ENCODE results near the gene CDHR3.
"Not testable (repeated sequence)": the region's sequence is repeated elsewhere in the genome, so short reads cannot be mapped to it uniquely, and the experiment has no call there.

The CDHR3 gene

GRCh38 chr7:105999256-105999655, 36.2 kb downstream of the CDHR3 start:
- no peak for DNase-seq (ENCODE audit: low spot score)

- no peak for DNase-seq (ENCODE audit: low spot score)
These were observed 38.1 kb downstream of the CDHR3 start for GRCh38 chr7:106001196-106001595.

GRCh38 chr7:106001886-106002285, 38.8 kb downstream of the CDHR3 start:
- DNase-seq (ENCODE audit: low spot score), result no peak

- DNase-seq (ENCODE audit: low spot score), result no peak
These were observed 40.5 kb downstream of the CDHR3 start for GRCh38 chr7:106003525-106004064.

GRCh38 chr7:106006906-106007305, 43.8 kb downstream of the CDHR3 start:
- DNase-seq (ENCODE audit: low spot score), result no peak

- DNase-seq (ENCODE audit: low spot score), result not testable (repeated sequence)
These were observed 44.7 kb downstream of the CDHR3 start for GRCh38 chr7:106007796-106008195.

GRCh38 chr7:106009503-106010226, 46.6 kb downstream of the CDHR3 start:
- peak; percentile 83 for DNase-seq (ENCODE audit: low spot score)

- DNase-seq (ENCODE audit: low spot score), result peak; percentile 24
These were observed 47.3 kb downstream of the CDHR3 start for GRCh38 chr7:106010331-106010730.

GRCh38 chr7:106010866-106011265, 47.8 kb downstream of the CDHR3 start:
- DNase-seq (ENCODE audit: low spot score), result no peak

- DNase-seq (ENCODE audit: low spot score), result no peak
These were observed 49.1 kb downstream of the CDHR3 start for GRCh38 chr7:106012184-106012583.

- no peak for DNase-seq (ENCODE audit: low spot score)
These were observed 49.9 kb downstream of the CDHR3 start for GRCh38 chr7:106012935-106013439.

- no peak for DNase-seq (ENCODE audit: low spot score)
These were observed 52.5 kb downstream of the CDHR3 start for GRCh38 chr7:106015381-106016218.

GRCh38 chr7:106016331-106016730, 53.3 kb downstream of the CDHR3 start:
- no peak for DNase-seq (ENCODE audit: low spot score)

GRCh38 chr7:106017657-106018056, 54.6 kb downstream of the CDHR3 start:
- DNase-seq (ENCODE audit: low spot score), result no peak

- no peak for DNase-seq (ENCODE audit: low spot score)
These were observed 55.8 kb downstream of the CDHR3 start for GRCh38 chr7:106018566-106019469.

- no peak for DNase-seq (ENCODE audit: low spot score)
These were observed 56.4 kb downstream of the CDHR3 start for GRCh38 chr7:106019470-106019820.

GRCh38 chr7:106021151-106022067, 58.3 kb downstream of the CDHR3 start:
- DNase-seq (ENCODE audit: low spot score), result no peak

GRCh38 chr7:106022193-106022821, 59.2 kb downstream of the CDHR3 start:
- peak; percentile 70 for DNase-seq (ENCODE audit: low spot score)

- DNase-seq (ENCODE audit: low spot score), result no peak
These were observed 60.6 kb downstream of the CDHR3 start for GRCh38 chr7:106023369-106024322.
